A549 treated with CpdA at 1 μM for 4 hours (cell line): ENCODE measurements around the gene ZNF234. TPM values are rescaled to one million over a fixed set of nuclear protein-coding genes. Genes with fewer than 3 reads are reported as not detected.

Experiments used
- total RNA-seq: library from RNA; stranded (reverse); fragments of 200-300 nt; extraction: Qiagen RNA extraction; gene quantifications from 5 replicates; pipeline ENCODE4 v1.2.3, GENCODE V29; 2022; ENCODE audit warnings: low read depth

The ZNF234 gene
- total RNA-seq, result 1.9 to 3.2 TPM (median 2.6 TPM) in 5 replicates

GRCh38 chr19:44141191-44142058, at the start of gene ZNF234:
TSS of gene ZNF234 (plus strand) at chr19:44141554. CDS start at chr19:44144633, 3,079 bp downstream.

GRCh38 chr19:44093931-44094765, 47.2 kb upstream of the ZNF234 start, which contains the start of gene ZNF224:
TSS of gene ZNF224 (plus strand) at chr19:44094361. CDS start at chr19:44097874, 3,513 bp downstream.

GRCh38 chr19:44113138-44113783, 28.1 kb upstream of the ZNF234 start, which contains the start of gene ZNF225:
TSS of gene ZNF225 (plus strand) at chr19:44113399. CDS start at chr19:44115828, 2,429 bp downstream.

GRCh38 chr19:44164673-44165512, 23.5 kb downstream of the ZNF234 start, which contains the start of gene ZNF226:
TSS of gene ZNF226 (plus strand) at chr19:44165100. CDS start at chr19:44170081, 4,981 bp downstream.

Other genes with a start within 250 kb of the ZNF234 start
- 10.3 to 12.8 TPM (median 10.6 TPM) in 5 replicates for gene ZNF45, start 206.3 kb upstream of the ZNF234 start, total RNA-seq
- 0.23 to 0.90 TPM (median 0.61 TPM) in 5 replicates for gene ZNF221, start 190.3 kb upstream of the ZNF234 start, total RNA-seq
- gene ZNF155, start 157.4 kb upstream of the ZNF234 start, total RNA-seq, result 2.4 to 3.6 TPM (median 3.1 TPM) in 5 replicates
- 2.5 to 3.8 TPM (median 3.5 TPM) in 5 replicates for gene ZNF230, start 138.6 kb upstream of the ZNF234 start, total RNA-seq
- 3.0 to 6.0 TPM (median 3.5 TPM) in 5 replicates for gene ZNF222, start 116.2 kb upstream of the ZNF234 start, total RNA-seq
- 2.4 to 2.9 TPM (median 2.6 TPM) in 5 replicates for gene ZNF223, start 89.5 kb upstream of the ZNF234 start, total RNA-seq
- gene ZNF284, start 69.4 kb upstream of the ZNF234 start, total RNA-seq, result 0.41 to 0.71 TPM (median 0.45 TPM) in 5 replicates
- gene ZNF224, start 47.2 kb upstream of the ZNF234 start, total RNA-seq, result 9.3 to 12.8 TPM (median 10.4 TPM) in 5 replicates
- gene ZNF225, start 28.2 kb upstream of the ZNF234 start, total RNA-seq, result 2.1 to 4.6 TPM (median 3.0 TPM) in 5 replicates
- gene ZNF226, start 23.5 kb downstream of the ZNF234 start, total RNA-seq, result 19.3 to 23.0 TPM (median 19.8 TPM) in 5 replicates
- 10.7 to 12.9 TPM (median 11.0 TPM) in 5 replicates for gene ZNF227, start 71.0 kb downstream of the ZNF234 start, total RNA-seq
- gene ZNF233, start 118.3 kb downstream of the ZNF234 start, total RNA-seq, result 0.41 to 0.86 TPM (median 0.45 TPM) in 5 replicates
- gene ZNF235, start 163.5 kb downstream of the ZNF234 start, total RNA-seq, result 2.4 to 4.1 TPM (median 3.1 TPM) in 5 replicates
- gene ZNF112, start 215.1 kb downstream of the ZNF234 start, total RNA-seq, result 1.7 to 2.8 TPM (median 2.3 TPM) in 5 replicates